DND-41 (cell line): ENCODE measurements around the gene OR2A25.

ENCODE experiments used
- EZH2 ChIP-seq: IDR thresholded peaks from 3 replicates; pipeline ENCODE4 v1.6.1; 2012; ENCODE audit warnings: borderline replicate concordance, low read depth, mild to moderate bottlenecking, moderate library complexity, low read length, inconsistent platforms; ENCODE audit not compliant: severe bottlenecking
- TF ChIP-seq, protein P1 (sequence below): IDR thresholded peaks from 2 replicates; pipeline ENCODE4 v1.5.1; 2012; ENCODE audit warnings: borderline replicate concordance, low read length, moderate library complexity, mild to moderate bottlenecking; ENCODE audit not compliant: poor library complexity, severe bottlenecking; ENCODE audit errors: extremely low read depth

DNA sequence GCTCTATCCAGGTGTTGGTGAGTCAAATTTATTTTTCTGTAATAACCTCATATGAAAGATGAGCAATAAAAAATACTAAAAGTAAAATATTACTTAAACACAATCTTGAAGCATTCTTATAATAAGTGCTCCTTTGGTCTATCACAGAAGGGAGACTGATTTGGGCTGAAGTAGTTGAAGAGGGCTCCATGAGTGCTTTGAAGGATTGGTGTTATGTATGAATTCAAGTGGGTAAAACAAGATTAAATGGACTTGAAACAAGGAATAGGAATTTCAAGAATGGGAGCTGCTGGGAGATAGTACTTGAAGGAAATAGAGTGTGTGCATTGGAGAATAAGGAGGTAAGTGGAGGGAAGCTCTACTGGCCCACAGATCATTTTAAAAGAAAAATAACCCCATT, 32.4 kb downstream of the OR2A25 start:
- no peak for TF ChIP-seq EZH2
- TF ChIP-seq, protein P1, sequence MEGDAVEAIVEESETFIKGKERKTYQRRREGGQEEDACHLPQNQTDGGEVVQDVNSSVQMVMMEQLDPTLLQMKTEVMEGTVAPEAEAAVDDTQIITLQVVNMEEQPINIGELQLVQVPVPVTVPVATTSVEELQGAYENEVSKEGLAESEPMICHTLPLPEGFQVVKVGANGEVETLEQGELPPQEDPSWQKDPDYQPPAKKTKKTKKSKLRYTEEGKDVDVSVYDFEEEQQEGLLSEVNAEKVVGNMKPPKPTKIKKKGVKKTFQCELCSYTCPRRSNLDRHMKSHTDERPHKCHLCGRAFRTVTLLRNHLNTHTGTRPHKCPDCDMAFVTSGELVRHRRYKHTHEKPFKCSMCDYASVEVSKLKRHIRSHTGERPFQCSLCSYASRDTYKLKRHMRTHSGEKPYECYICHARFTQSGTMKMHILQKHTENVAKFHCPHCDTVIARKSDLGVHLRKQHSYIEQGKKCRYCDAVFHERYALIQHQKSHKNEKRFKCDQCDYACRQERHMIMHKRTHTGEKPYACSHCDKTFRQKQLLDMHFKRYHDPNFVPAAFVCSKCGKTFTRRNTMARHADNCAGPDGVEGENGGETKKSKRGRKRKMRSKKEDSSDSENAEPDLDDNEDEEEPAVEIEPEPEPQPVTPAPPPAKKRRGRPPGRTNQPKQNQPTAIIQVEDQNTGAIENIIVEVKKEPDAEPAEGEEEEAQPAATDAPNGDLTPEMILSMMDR, result no peak
